ENCODE results near the gene CTSK.
"Not testable (repeated sequence)": the region's sequence is repeated elsewhere in the genome, so short reads cannot be mapped to it uniquely, and the experiment has no call there.

CTSK gene

GRCh38 chr1:150808121-150808520 is at the start of gene CTSK:
Gene CTSK (minus strand): TSS chr1:150808260. CDS start chr1:150806805, 1,455 bp downstream.
- no peak for DNase-seq

- not testable (repeated sequence) for DNase-seq
Measured at GRCh38 chr1:150852734-150853133, 44.7 kb upstream of the CTSK start.

GRCh38 chr1:150850801-150851362 is 42.8 kb upstream of the CTSK start:
- not testable (repeated sequence) for DNase-seq

GRCh38 chr1:150846473-150847146 is 38.5 kb upstream of the CTSK start:
- DNase-seq = no peak

GRCh38 chr1:150843474-150843873 is 35.4 kb upstream of the CTSK start:
- no peak for DNase-seq

- no peak for DNase-seq
Measured at GRCh38 chr1:150842964-150843363, 34.9 kb upstream of the CTSK start.

- no peak for DNase-seq
Measured at GRCh38 chr1:150842343-150842742, 34.3 kb upstream of the CTSK start.

- peak; percentile 60 for DNase-seq
Measured at GRCh38 chr1:150841626-150842025, 33.6 kb upstream of the CTSK start.

GRCh38 chr1:150840850-150841249 is 32.8 kb upstream of the CTSK start:
- DNase-seq = not testable (repeated sequence)

- DNase-seq = no peak
Measured at GRCh38 chr1:150836129-150836773, 28.2 kb upstream of the CTSK start.

GRCh38 chr1:150833961-150834360 is 25.9 kb upstream of the CTSK start:
- DNase-seq = not testable (repeated sequence)

- no peak for DNase-seq
Measured at GRCh38 chr1:150832597-150832996, 24.5 kb upstream of the CTSK start.

GRCh38 chr1:150829751-150830150 is 21.7 kb upstream of the CTSK start:
- no peak for DNase-seq

GRCh38 chr1:150826299-150826698 is 18.2 kb upstream of the CTSK start:
- DNase-seq = no peak

GRCh38 chr1:150820730-150821512 is 12.9 kb upstream of the CTSK start:
- DNase-seq = no peak

- DNase-seq = no peak
Measured at GRCh38 chr1:150815871-150816270, 7.8 kb upstream of the CTSK start.

GRCh38 chr1:150813028-150813707 is 5.1 kb upstream of the CTSK start:
- DNase-seq = no peak

- no peak for DNase-seq
Measured at GRCh38 chr1:150810958-150811659, 3.0 kb upstream of the CTSK start.

GRCh38 chr1:150809651-150810050 is 1.6 kb upstream of the CTSK start:
- DNase-seq = no peak

GRCh38 chr1:150808846-150809245 is 786 bp upstream of the CTSK start:
- DNase-seq = no peak

- DNase-seq = no peak
Measured at GRCh38 chr1:150807249-150808023, 624 bp downstream of the CTSK start.

Measured in CD4-positive, alpha-beta T cell treated with Interleukin-4 for 4 hours (primary cell).